ENCODE measurements around the gene XPA. TPM values are rescaled to one million over a fixed set of nuclear protein-coding genes. Genes with fewer than 3 reads are reported as not detected.

The XPA gene
- total and polyA plus RNA-seq, 10 donors = 11.4 to 24.2 (median 16.0) TPM

GRCh38 chr9:97628668-97629067, 68.5 kb downstream of the XPA start:
- TF ChIP-seq POLR2AphosphoS5 (IDR thresholded peaks at IDR 0.05) = no peak
- TF ChIP-seq CTCF (IDR thresholded peaks at IDR 0.05 in 8 of 11, conservative IDR thresholded peaks at IDR 0.05 in 3 of 11) = no peak
- no peak for TF ChIP-seq POLR2A (IDR thresholded peaks at IDR 0.05)
- peaks cover 0 to 37% (median 11%) of the 10 kb centered on the region in 6 donors for H3K36me3 ChIP-seq
- H3K4me3 ChIP-seq = no peak overlapping the region
- H3K27ac ChIP-seq = no peak overlapping the region
- no peak for DNase-seq
- intact Hi-C loops (cut with DNase I; ENCODE audit: low total_unique reads) = no loop called here
- 91 to 97% (median 95%) methylated on average over 3 of the region's 3 CpGs for WGBS, 5 donors
- H3K27me3 ChIP-seq (replicated peaks in 1 of 7) = no peaks in the 10 kb centered on the region
- H3K9me3 ChIP-seq = no peaks in the 10 kb centered on the region
- H3K4me1 ChIP-seq = peaks cover 8 to 28% (median 17%) of the 10 kb centered on the region in 6 donors

- no peak overlapping the region for H3K4me3 ChIP-seq
- no peak for TF ChIP-seq POLR2A (IDR thresholded peaks at IDR 0.05)
- no peak for TF ChIP-seq CTCF (IDR thresholded peaks at IDR 0.05 in 8 of 11, conservative IDR thresholded peaks at IDR 0.05 in 3 of 11)
- TF ChIP-seq POLR2AphosphoS5 (IDR thresholded peaks at IDR 0.05) = no peak
These were observed 69.5 kb downstream of the XPA start for GRCh38 chr9:97627624-97628023.

GRCh38 chr9:97625620-97626019, 71.5 kb downstream of the XPA start:
- Histone ChIP-seq H3K36me3 (peaks cover under 1 to 67% (median 22%) of the 10 kb centered on the region in 6 donors), H3K27me3 (replicated peaks in 1 of 7) (no peaks in the 10 kb centered on the region), H3K4me3 (no peak overlapping the region), H3K9me3 (no peaks in the 10 kb centered on the region), H3K27ac (no peak overlapping the region), H3K4me1 (peaks cover 0 to 8% (median 0%) of the 10 kb centered on the region in 6 donors)
- DNase-seq = no peak
- TF ChIP-seq POLR2AphosphoS5 (IDR thresholded peaks at IDR 0.05) (no peak), CTCF (IDR thresholded peaks at IDR 0.05 in 8 of 11, conservative IDR thresholded peaks at IDR 0.05 in 3 of 11) (no peak), POLR2A (IDR thresholded peaks at IDR 0.05) (no peak)
- intact Hi-C loops (cut with DNase I; ENCODE audit: low total_unique reads) = no loop called here
- 61 to 72% (median 62%) methylated on average over 3 of the region's 3 CpGs for WGBS, 5 donors

More at GRCh38 chr9:97627624-97628023, 69.5 kb downstream of the XPA start:
- H3K9me3 ChIP-seq = no peaks in the 10 kb centered on the region
- intact Hi-C loops (cut with DNase I; ENCODE audit: low total_unique reads) = no loop called here
- peaks cover 8 to 27% (median 16%) of the 10 kb centered on the region in 6 donors for H3K4me1 ChIP-seq
- no peaks in the 10 kb centered on the region for H3K27me3 ChIP-seq (replicated peaks in 1 of 7)
- peaks cover 0 to 47% (median 14%) of the 10 kb centered on the region in 6 donors for H3K36me3 ChIP-seq
- WGBS, 5 donors = 75 to 92% (median 86%) methylated on average over 5 of the region's 5 CpGs
- peak overlapping the region in 1 of 8 donors; percentile 13 for H3K27ac ChIP-seq
- DNase-seq = no peak

Other genes starting within 250 kb of the XPA start
- gene TMOD1, start 195.7 kb downstream of the XPA start, total RNA-seq = 1 to 10 TPM; 1.6 to 5.8 (median 2.4) TPM
- 1 to 10 TPM; 2.4 to 4.0 (median 3.1) TPM for gene TMOD1, start 195.7 kb downstream of the XPA start, polyA plus RNA-seq
- gene TSTD2, start 64.0 kb downstream of the XPA start, total RNA-seq = 10 to 100 TPM; 17.4 to 31.0 (median 19.2) TPM
- 10 to 100 TPM in 2 of 3 donors, 1 to 10 TPM in 1; 8.1 to 10.4 (median 10.4) TPM for gene TSTD2, start 64.0 kb downstream of the XPA start, polyA plus RNA-seq
- 10 to 100 TPM; 17.7 to 30.6 (median 27.3) TPM for gene NCBP1, start 63.5 kb downstream of the XPA start, total RNA-seq
- 10 to 100 TPM in 1 of 3 donors, 1 to 10 TPM in 2; 6.5 to 10.8 (median 8.2) TPM for gene NCBP1, start 63.5 kb downstream of the XPA start, polyA plus RNA-seq
- not detected for gene FOXE1, start 155.9 kb upstream of the XPA start, total RNA-seq
- gene FOXE1, start 155.9 kb upstream of the XPA start, polyA plus RNA-seq = under 1 TPM; 0.02 to 0.04 (median 0.03) TPM
- 10 to 100 TPM; 16.8 to 58.6 (median 28.3) TPM for gene TRMO, start 225.2 kb upstream of the XPA start, total RNA-seq
- gene TRMO, start 225.2 kb upstream of the XPA start, polyA plus RNA-seq = 10 to 100 TPM; 11.2 to 13.0 (median 12.5) TPM
- gene HEMGN, start 240.8 kb upstream of the XPA start, total RNA-seq = 10 to 100 TPM in 1 of 7 donors, 1 to 10 TPM in 5, under 1 TPM in 1; 0.76 to 26.6 (median 4.7) TPM
- gene HEMGN, start 240.8 kb upstream of the XPA start, polyA plus RNA-seq = under 1 TPM; 0.13 to 0.64 (median 0.32) TPM

Measured in spleen (tissue), 11 donors.